NCI-H82 treated with DMSO at 0.1 percent for 48 hours (cell line): ENCODE measurements around the gene PPP6R2.

Experiments
- DNase-seq: peaks from one replicate; lab custom pipeline; 2025; ENCODE audit not compliant: unreplicated experiment; lab: John Stamatoyannopoulos, UW

PPP6R2 gene

DNA sequence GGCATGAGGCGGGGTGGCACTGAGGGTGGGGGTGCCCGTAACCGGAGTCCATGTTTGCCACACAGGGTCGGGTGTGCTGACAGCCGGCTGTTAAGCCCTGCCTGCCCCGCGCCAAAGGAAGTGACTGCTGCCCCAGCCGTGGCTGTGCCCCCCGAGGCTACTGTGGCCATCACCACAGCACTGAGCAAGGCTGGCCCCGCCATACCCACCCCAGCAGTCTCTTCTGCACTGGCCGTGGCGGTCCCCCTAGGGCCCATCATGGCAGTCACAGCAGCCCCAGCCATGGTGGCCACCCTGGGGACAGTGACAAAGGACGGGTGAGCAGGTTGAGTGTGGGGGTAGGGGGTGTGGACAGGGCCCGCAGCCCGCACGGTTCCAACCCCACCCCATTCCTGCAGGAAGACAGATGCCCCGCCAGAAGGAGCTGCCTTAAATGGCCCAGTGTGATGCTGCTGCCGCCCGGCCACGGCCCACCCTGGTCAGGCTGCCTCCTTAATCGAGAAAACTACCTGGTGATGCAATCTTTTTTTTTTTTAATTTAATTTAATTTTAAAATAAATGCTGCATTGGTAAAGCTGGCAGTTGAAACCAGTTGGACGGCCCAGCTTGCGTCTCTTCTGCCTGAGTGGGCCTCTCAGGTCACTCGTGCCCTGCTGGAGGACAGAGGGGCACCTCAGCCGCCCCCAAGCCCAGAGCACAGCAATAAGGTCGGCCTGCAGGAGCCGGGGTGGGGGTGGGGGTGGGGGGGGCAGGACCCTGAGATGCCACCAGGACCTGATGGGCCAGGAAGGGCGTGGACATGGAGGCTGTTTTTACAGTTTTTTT, 100.9 kb downstream of the PPP6R2 start:
- no peak for DNase-seq

DNA sequence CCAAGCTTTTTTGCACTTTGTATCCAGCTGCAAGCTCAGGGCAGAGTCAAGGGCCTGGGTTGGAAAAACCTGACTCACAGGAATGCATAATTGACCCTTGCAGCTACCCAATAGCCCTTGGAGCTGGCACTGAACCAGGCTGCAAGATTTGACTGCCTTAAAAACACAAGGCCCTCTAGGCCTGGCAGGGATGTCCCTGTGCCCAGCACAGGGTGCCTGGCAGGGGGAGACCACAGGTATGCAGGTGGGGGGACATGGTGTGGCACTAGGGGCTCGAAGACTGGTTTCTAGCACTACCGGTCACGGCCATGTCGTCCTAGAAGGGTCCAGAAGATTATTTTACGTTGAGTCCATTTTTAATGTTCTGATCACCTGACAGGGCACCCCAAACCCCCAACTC, 101.5 kb downstream of the PPP6R2 start:
- no peak for DNase-seq

DNA sequence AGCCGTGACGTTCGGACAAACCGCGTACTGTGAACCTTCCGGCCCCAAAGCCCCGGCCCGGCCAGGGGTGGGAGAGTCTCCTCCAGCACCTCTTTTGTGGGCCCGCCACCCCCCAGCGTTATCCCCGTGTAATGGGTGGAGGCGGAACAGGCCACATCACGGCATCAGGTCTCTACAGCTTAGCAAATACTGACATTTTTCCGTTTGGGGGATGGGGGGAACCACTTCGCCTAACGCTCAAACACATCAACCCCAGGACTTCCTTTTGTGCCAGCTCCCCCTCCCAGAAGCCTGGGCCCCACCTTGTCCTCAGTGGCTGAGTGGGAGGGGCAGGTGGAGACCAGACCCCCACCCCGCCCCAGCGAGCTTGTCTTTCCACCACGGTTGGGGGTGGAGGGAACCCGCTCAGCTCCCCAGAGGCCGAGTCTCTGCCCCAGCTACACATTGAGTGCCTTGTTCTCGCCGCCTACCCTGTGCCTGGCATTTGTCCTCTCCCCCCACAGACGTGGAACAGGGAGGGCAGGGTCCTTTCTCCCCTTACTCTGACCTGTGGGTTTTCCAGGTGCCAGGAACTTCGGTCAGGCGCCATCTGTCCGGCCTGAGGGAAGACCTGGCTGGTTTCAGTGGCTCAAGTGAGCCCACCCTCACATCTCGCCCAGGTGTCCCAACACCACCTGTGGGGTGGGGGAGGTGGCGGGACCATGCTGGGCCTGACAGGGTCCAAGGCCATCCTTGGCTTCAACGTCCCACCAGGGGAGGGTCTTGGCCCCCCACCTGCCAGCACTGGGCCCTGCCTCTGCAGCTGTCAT, 102.1 kb downstream of the PPP6R2 start:
- no peak for DNase-seq

DNA sequence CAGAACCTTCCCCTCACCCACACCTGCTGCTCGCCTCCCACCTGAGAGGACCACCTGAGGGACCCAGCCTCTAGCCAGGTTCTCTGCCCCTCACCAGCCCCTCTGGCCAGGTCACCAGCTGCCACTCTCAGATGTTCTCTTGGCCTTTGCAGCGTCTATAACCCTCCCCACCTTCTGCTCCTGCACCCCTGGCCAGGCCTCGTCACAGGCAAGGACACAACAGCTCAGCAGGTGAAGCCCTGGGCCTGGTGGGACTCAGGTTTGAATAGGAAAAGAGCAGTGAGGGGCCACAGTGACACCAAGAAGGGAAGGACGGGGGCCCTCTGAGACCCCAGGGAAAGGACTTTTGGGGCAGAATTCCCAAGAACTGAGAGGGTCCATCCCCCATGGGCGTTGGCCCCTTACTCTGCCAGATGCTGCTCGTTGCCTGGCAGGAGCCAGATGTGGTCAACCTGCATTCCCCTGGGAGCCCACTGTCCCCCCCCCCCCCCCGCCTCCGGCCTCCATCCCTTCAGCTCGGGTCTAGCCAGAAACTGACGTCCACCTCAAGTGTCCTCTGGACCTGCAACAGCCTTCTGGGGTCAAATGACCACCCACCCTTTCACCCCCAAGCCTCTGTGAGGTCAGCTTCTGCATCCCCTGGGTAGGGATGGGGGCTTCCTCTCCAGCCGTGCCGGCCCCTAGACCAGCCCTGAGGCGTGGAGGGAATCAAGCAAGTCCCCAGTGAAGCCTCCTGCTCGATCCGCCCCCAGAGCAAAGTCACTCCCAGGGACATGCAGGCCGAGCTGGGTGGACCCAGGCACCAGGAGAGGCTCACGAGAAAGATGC, 103.0 kb downstream of the PPP6R2 start:
- no peak for DNase-seq

DNA sequence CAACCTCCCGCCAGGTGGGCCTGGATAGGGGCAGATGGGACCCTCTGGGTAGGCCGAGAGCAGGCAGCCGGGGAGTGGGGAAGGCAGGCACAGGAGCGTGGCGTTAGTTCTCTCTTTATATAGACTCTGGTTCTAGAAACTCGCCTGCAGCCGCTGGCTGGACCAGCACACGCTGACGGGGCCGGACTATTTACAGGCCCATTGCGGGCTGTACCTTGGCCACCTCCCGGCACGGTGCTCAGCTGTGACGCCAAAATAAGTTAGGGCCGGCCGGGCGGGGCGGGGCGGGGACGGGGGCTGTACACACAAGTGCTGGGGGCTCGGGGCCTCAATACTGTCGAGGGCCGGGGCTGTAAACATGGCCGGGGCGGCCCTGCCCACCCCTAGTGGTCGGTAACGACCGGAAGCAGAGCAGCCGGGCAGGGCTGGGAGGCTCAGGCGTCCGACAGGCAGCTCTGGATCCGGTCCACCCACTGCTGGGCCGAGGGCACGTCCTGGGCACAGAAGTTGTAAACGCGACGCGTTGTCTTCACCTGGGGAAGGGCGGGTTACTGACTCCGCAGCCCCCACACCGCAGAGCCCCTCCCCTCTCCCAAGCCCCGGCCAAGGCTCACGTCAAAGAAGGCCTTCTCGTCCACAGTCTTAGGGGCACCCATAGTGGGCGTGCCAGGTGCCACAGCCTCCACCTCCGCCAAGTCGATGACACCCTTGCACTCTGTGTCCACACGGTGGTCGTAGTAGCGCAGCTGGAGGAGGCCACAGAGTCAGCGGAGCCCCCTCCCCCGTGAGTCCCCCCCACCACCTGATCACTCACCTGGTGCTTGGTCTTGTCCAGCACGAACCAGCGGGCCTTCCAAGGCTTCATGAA, 103.8 kb downstream of the PPP6R2 start:
- DNase-seq = no peak

DNA sequence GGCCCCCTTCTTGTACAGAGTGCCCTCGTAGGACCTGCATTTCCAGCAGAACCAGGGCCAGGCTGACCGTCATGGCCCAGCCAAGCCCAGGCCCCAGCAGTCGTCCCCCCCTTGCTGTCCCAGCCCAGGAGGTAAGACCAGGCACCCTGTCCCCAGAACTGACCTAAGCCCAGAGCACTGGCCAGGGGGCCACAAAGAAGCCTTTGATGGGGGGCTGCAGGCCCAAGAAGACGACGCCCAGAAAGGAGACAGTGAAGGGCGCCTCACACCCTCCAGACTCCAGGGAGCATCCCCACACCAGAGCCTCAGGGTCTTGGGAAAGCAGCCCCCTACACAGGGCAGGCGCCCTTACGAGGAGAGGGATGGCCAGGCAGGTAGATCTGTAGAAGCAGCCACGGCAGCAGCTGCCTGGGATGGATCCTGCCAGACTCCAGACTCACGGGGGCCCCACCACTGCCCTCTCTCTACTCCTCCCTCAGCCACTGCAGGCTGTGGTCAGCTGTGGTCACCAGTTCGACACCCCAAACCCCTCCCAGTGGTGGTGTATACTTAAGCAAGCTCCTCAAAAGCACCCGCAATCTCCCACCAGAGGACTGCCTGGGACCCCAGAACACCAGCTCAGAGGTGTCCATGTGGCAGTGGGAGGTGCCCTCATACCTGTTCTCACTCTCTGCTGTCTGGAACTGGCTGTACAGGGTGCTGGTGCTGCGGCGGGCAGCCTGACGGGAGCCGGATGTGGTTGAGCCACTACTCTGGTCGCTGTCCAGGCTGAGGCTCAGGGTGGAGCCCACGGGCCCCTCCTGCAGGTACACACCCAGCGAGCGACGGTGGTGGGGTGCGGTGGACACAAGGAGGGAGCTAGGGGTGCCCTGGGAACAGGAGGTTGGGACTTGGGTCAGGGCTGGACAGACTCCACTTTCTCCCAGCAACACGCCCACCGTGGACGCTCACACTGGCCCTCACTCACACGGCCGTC, 104.7 kb downstream of the PPP6R2 start:
- no peak for DNase-seq

DNA sequence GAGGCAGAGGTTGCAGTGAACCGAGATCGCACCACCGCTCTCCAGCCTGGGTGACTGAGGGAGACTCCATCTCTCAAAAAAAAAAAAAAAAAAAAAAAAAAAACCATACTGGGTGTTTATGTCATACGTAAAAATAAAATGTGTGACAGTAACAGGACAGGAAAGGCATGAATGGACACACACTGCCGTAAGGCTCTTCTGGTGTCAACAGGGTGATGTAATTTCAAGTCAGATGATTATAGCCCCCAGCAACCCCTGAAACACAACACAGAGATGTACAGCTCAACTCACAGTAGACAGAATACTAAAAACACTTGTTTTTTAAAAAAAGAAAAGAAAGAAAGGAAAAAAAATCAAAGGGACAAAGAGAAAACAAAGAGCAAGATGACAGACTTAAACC, 109.5 kb downstream of the PPP6R2 start:
- DNase-seq = no peak

DNA sequence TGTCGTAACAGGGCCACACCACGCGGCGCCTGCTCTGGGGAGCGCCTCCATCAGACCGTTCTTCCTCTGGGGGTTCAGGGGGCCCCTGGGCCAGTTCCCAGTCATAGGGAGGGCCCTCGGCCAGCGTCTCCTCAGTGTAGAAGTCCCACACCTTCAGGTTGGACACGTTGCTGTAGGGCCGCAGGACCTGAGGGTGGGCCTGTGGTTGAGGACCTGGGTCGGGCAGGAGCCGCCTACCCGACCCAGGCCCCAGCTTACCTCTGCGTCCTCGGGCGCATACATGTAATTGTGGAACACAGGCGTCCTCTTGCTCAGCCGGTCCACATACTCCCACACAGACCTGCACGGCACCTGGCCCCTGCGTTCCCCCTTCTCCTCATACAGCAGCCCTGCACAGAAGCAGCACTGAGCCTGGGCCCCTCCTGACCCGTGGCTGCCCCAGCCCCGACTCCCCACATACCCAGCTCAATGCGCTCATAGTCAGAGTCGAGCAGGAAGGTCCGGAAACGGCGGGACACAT, 111.5 kb downstream of the PPP6R2 start:
- no peak for DNase-seq

DNA sequence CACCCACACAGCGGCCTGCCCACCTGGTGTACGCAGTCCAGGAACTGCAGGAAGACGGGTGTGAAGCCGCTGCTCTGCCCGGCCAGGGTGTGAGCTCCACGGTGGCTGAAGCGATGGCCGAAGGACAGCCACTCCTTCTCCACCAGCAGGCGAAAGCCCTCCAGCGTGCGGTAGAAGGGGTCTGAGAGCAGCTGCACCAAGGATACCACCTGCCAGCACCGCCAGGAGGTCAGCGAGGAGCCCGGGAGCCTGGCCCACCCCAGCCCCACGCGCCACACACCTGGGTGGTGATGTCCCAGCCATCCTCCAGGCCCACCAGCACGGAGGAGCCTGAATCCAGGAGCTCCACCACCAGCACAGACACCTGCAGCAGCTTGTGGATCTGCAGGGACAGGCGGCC, 112.1 kb downstream of the PPP6R2 start:
- DNase-seq = no peak

DNA sequence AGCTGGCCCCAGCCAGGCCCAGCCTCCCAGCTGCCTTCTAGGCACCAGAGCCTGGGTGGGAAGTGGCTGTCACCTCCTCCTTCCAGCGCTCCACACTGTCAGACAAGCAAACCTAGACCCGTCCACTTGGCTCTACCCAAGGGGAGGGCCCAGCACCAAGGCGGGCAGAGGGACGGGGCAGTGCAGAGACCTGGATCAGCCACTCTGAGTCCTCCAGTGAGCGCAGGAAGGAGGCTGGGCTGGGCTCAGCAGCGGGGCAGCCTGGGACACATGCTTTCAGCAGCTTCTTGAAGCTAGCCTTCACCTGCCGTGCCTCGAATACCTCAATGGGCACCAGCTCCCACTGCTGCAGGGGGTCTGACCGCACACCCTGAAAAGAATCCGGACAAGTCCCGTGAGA, 112.9 kb downstream of the PPP6R2 start:
- no peak for DNase-seq

DNA sequence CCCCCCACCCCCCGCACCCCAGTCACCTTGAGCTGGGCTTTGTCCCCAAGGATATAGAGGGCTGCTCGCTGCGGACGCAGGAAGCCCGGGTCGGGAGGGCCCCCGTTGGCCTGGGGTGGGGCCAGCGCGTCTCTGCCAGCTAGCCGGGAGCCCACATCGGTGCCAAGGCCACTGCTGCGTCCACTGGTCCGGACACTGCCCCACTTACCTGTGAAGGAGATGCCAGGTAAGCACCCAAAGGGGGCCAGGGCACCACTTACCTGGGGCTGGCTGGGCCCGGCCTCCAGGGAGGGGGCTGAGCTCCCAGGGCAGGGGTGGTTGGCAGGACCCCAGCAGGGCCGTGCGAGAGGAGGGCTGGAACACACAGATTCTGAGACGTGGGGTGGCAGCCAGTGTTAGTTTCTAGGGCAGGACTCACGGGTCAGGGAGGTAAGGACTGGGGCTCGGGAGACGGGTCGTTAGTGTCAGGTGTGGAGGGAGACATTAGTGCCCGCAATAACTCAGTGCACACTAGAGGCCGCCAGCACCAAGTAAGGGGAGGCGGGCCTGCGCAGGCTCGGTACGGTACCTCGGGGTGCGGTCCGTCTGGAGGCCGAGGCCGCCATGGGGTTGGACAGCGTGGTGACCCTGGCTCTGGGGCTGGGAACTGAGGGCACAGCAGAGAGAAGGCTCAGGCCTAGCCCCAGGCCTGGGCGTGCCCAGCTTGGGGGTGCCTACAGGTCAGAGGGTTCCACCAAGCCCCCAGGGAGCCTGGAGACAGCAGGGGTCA, 113.5 kb downstream of the PPP6R2 start:
- no peak for DNase-seq

DNA sequence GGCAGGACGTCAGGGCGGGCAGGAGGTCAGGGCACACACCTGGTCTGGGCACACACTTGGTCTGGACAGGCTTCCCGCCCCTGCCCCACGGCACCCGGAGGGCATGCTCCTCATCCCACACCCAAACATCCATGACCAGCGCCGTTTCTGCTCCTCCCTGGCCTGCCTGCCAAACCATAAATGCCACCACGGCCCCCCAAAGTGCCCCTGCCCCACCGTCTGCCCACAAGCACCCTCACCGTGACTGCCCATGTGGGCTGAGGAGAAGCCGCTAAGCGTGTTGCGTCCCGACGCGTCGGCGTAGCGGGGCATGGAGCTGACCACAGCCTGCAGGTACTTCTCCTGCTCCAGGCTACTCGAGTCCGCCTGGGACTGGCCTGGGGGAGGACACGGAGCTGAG, 115.9 kb downstream of the PPP6R2 start:
- no peak for DNase-seq

DNA sequence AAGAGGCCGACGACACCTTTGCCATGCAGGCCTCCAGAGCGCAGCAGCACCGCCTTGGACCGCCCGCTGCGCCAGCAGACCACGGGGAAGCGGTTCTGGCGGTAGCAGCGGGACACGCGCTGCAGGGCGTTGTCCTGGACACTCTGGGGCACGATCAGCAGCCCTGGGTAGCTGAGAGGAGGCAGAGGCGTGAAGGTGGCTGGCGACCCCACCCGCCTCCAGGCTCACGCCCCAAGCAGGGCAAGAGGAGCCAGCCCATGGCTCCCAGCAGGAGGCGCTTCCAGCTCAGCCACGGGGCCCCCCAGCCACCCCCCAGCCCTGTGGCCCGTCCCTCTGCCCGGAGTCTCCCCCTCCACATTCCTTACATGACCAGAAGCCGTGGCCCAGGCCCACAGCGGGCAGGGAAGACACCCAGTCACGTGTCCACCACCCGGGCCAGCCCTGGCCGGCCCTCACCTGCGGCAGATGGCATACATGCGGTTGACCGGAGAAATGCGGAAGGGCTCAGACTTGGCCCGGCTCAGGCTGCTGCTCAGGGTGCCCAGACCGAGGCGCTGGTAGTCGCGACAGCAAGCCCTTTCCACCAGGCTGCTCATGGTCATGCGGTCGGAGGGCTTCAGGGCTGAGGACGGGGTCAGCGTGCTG, 116.5 kb downstream of the PPP6R2 start:
- DNase-seq = no peak

DNA sequence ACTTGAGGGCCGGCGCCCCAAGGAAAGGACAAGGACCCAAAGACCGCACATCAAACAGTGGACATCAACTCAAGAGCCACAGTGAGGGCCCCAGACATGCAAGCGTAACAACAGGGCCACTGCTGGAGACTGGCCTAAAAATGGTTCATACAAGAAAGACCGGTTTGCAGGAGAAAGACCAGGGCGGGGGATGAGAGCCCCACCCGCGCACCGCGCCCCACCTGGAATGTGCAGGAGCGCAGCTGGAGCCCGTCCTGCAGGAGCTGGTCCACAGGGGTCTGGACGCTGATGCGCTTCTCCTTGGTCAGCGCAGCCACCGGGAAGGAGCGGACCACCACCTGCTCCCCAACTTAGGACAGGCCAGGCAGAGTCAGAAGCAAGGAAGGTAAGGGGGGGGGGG, 117.8 kb downstream of the PPP6R2 start:
- DNase-seq = no peak

DNA sequence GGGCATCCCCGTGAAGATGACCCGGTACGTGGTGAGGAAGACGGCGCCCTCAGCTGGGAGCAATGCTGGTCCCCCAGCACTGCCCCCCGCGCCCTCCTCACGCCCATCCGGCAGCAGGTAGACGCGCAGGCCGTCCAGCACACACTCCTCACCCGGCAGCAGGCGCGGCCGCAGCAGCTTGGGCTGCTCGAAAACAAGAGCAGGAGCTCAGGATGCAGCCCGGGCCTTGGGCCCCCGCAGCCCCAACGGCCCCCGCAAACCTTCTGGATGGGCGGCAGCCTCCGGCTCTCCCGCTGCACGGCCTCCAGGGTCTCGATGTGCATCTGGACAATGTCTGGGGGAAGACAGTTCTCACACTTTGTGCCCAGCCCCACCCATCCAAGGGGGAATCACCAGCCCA, 118.4 kb downstream of the PPP6R2 start:
- no peak for DNase-seq

DNA sequence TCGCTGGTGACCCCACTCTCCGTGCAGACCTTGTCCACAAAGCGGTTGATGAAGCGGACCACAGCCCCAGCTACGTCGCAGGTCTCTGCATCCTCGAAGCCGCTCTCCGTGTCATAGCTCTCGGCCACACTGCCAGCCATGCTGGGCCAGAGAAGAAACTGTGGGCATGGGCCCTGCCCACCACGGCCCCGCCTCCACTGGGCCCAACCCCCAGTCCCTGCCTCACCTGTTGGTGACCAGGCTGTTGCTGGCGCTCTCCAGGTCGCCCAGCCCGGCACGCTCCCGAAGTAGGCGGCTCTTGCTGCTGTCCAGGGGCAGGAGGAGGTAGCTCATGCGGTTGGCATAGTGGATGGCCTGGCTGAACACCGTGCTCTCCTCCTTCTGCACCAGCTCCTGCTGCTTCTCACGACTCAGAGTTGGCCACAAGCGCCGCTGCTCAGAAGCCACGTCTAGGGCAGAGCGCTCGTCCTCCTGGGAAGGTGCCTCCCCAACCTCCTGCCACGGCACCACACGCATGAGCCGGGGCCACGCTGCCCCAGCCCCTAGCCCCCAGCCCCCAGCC, 118.9 kb downstream of the PPP6R2 start:
- DNase-seq = no peak

DNA sequence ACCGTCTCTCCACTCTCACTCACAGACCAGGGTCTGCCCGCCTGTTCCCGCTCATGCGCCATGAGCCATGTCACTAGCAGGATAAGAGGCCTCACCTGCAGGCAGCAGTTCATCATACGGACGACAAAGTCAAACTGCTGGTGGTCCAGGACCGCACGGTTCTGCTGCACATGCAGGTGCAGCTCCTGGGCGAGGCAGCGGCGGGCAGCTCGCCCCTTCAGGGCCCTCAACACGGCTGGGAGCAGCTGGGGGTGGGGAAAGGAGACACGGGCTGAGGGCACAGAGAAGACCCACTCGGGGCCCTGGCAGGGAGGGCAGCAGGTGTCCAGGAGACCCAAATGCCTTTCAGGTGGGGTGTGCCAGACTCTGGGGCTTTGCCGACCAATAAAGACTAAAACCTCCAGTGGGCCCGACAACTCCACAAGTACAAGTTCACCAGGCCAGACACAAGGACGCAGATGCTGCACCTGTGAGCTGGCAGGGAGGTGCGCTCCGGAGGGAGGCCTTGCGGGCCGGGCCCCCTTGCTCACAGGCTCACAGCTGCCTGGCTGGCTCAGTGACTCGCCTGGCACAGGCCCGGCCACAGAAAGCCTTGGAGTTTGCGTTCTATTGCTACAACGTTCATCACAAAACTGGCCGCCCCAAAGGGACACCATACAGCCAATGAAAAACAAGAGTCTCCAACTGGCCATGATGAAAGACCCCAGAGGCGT, 120.2 kb downstream of the PPP6R2 start:
- no peak for DNase-seq
